ENCODE data around the gene SDS. TPM values are rescaled to one million over a fixed set of nuclear protein-coding genes. Genes with fewer than 3 reads are reported as not detected.

Gene SDS
- total RNA-seq, 1 experiment from 2014 or later, result 0.26 TPM

DNA sequence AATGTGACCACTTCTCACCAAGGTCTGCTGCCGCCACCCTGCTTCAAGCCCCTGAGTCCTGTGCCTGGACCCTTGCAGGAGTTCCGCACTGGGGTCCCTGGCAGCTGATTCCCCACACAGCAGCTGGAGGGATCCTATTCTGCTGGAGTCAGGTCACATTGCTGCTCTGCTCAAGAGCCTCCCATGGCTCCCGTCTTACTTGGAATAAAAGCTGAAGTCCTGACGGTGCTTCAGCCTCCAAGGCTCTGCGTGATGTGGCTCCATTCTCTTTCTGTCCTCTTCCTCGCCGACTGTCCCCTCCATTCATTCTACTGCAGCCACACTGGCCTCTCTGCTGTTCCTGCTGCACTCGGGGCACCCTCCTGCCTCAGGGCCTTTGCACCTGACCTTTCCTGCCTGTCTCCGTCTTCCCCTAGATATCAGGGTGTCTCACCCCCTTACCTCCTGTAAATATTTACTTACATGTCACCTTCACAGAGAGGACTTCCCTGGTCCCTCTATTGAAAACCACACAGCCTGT, 10.9 kb upstream of the SDS start:
- H3K9me3 Mint-ChIP-seq (ENCODE audit: low read depth, unreplicated experiment), result no peaks in the 10 kb centered on the region
- CTCF ChIA-PET, result no interaction called here
- no peak overlapping the region for H3K4me3 Mint-ChIP-seq (ENCODE audit: low read depth, unreplicated experiment)

DNA sequence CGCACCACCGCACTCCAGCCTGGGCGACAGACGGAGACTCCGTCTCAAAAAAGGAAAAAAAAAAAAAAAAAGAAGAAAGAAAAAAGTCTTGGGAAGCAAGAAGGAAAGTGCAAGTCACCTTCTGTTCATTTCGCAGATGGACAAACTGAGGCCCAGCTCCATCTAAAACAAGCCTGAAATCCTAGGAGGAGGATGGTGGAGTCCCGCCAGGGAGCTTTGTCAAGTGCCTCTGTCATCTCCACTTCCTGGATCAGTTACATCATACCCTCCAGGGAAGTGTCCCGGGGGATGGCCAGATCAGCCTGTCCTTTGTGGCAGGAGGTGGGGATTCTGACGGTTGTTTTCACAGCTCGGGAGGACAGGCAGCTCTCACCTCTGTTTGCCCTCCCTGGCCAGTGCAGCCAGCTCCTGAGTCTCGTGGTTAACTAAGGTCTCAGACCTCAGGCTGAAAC, 9.8 kb upstream of the SDS start:
- CTCF ChIA-PET, result interaction anchor here (0.7 to 1.2 kb wide), 4 partner anchors 9 to 114 kb away, joined by 3 to 4 read pairs (median 4); partner anchors contain the start of gene SDSL
- H3K27ac Mint-ChIP-seq (ENCODE audit: unreplicated experiment), result no peak overlapping the region
- intact Hi-C loops (cut with micrococcal nuclease; ENCODE audit: unreplicated experiment), result no loop called here
- H3K36me3 Mint-ChIP-seq (ENCODE audit: insufficient read depth, unreplicated experiment), result peaks cover 7% of the 10 kb centered on the region
- no peak overlapping the region for H3K4me3 Mint-ChIP-seq (ENCODE audit: low read depth, unreplicated experiment)
- no peak for DNase-seq
- BruUV-seq (replicated peaks), result no TSS peak
- peaks cover 22% of the 10 kb centered on the region for H3K4me1 Mint-ChIP-seq (ENCODE audit: low read depth, unreplicated experiment)
- TF ChIP-seq, protein P1, sequence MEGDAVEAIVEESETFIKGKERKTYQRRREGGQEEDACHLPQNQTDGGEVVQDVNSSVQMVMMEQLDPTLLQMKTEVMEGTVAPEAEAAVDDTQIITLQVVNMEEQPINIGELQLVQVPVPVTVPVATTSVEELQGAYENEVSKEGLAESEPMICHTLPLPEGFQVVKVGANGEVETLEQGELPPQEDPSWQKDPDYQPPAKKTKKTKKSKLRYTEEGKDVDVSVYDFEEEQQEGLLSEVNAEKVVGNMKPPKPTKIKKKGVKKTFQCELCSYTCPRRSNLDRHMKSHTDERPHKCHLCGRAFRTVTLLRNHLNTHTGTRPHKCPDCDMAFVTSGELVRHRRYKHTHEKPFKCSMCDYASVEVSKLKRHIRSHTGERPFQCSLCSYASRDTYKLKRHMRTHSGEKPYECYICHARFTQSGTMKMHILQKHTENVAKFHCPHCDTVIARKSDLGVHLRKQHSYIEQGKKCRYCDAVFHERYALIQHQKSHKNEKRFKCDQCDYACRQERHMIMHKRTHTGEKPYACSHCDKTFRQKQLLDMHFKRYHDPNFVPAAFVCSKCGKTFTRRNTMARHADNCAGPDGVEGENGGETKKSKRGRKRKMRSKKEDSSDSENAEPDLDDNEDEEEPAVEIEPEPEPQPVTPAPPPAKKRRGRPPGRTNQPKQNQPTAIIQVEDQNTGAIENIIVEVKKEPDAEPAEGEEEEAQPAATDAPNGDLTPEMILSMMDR (IDR thresholded peaks at IDR 0.05; ENCODE audit: unreplicated experiment), result no peak
- no peaks in the 10 kb centered on the region for H3K9me3 Mint-ChIP-seq (ENCODE audit: low read depth, unreplicated experiment)
- peaks cover 13% of the 10 kb centered on the region for H3K27me3 Mint-ChIP-seq (ENCODE audit: unreplicated experiment)

More for the DNA sequence above, 10.9 kb upstream of the SDS start:
- Mint-ChIP-seq H3K4me1 (ENCODE audit: low read depth, unreplicated experiment) (peaks cover 28% of the 10 kb centered on the region), H3K36me3 (ENCODE audit: insufficient read depth, unreplicated experiment) (peaks cover 7% of the 10 kb centered on the region), H3K27ac (ENCODE audit: unreplicated experiment) (no peak overlapping the region), H3K27me3 (ENCODE audit: unreplicated experiment) (peaks cover 13% of the 10 kb centered on the region)
- no TSS peak for BruUV-seq (replicated peaks)
- intact Hi-C loops (cut with micrococcal nuclease; ENCODE audit: unreplicated experiment), result no loop called here
- no peak for DNase-seq
- TF ChIP-seq, protein P1 (IDR thresholded peaks at IDR 0.05; ENCODE audit: unreplicated experiment), result no peak

DNA sequence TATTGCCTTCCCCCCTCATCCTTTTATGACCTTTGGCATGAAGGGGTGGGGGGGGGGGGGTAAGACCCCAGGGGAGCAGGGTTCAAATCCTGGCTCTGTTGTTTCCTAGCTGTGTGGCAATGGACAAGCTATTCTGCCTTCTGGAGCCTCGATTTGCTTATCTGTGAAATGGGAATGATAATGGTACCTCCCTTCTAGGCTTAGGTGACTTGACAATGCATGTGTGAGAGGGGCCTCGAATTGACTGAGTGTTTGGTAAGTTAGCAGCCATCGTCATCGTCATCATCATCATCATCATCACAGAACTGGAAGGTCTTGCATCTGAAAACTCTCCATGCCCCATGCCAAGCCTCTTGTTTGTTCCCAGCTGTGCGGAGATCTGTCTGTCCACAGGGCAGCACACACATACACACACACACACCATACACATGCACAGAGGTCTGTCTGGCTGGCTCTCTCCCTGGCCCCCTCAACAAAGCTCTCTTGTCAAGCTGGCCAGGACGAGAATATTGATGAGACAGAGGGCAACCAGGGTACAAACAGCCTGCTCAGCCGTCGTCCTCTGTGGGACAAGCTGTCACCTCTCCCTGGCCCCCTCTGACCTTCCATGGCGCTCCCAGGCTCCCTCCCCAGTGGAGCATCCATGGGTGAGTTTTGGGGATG, 5.9 kb upstream of the SDS start:
- Mint-ChIP-seq H3K4me1 (ENCODE audit: low read depth, unreplicated experiment) (peaks cover 2% of the 10 kb centered on the region), H3K9me3 (ENCODE audit: low read depth, unreplicated experiment) (no peaks in the 10 kb centered on the region), H3K27ac (ENCODE audit: unreplicated experiment) (no peak overlapping the region), H3K36me3 (ENCODE audit: insufficient read depth, unreplicated experiment) (no peaks in the 10 kb centered on the region), H3K27me3 (ENCODE audit: unreplicated experiment) (peaks cover 13% of the 10 kb centered on the region), H3K4me3 (ENCODE audit: low read depth, unreplicated experiment) (no peak overlapping the region)
- no peak for DNase-seq
- CTCF ChIA-PET, result interaction anchor here (0.5 kb wide), 1 partner anchor 9 kb away, joined by 5 read pairs; no protein-coding TSS in a partner anchor
- no TSS peak for BruUV-seq (replicated peaks)
- TF ChIP-seq, protein P1 (IDR thresholded peaks at IDR 0.05; ENCODE audit: unreplicated experiment), result no peak
- intact Hi-C loops (cut with micrococcal nuclease; ENCODE audit: unreplicated experiment), result no loop called here

DNA sequence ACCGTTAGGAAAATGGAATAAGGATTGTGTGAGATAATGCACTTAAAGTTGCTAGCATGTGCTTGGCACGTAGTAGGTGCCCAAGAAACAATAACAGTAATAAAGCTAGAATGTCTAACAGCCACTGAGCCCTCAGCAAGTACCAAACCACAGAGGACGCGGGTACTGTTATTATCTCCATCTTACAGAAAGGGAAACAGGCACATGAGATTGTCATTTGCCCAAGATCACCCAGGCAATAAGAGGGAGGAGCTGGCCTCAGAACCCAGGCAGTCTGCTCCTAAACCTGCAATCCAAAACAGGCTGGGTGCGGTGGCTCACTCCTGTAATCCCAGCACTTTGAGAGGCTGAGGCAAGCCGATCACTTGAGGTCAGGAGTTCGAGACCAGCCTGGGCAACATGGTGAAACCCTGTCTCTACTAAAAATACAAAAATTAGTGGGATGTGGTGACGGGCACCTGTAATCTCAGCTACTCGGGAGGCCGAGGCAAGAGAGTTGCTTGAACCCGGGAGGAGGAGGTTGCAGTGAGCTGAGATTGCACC, 5.1 kb upstream of the SDS start:
- intact Hi-C loops (cut with micrococcal nuclease; ENCODE audit: unreplicated experiment), result no loop called here
- BruUV-seq (replicated peaks), result no TSS peak
- CTCF ChIA-PET, result interaction anchor here (0.5 kb wide), 1 partner anchor 9 kb away, joined by 5 read pairs; no protein-coding TSS in a partner anchor
- Mint-ChIP-seq H3K4me1 (ENCODE audit: low read depth, unreplicated experiment) (peaks cover 7% of the 10 kb centered on the region), H3K9me3 (ENCODE audit: low read depth, unreplicated experiment) (no peaks in the 10 kb centered on the region), H3K27me3 (ENCODE audit: unreplicated experiment) (peaks cover 13% of the 10 kb centered on the region), H3K36me3 (ENCODE audit: insufficient read depth, unreplicated experiment) (no peaks in the 10 kb centered on the region), H3K4me3 (ENCODE audit: low read depth, unreplicated experiment) (no peak overlapping the region), H3K27ac (ENCODE audit: unreplicated experiment) (no peak overlapping the region)
- DNase-seq, result no peak
- TF ChIP-seq, protein P1 (IDR thresholded peaks at IDR 0.05; ENCODE audit: unreplicated experiment), result no peak

Measured in Calu3 (cell line).